A549 (cell line): ENCODE measurements around the gene MKNK1.

Experiments
- CEBPB ChIP-seq, 2 experiments: fragments of >200 bp in 1 of 2; sonication (Bioruptor Twin) in 1 of 2; formaldehyde crosslinking in 1 of 2; IDR thresholded peaks; 2 replicates each; pipeline ENCODE4 v1.6.1; 2012 to 2016
- CTCF ChIP-seq: fragments of >200 bp; sonication (Bioruptor Twin); formaldehyde crosslinking; IDR thresholded peaks from 3 replicates; pipeline ENCODE4 v1.5.1; 2016
- EP300 ChIP-seq, 2 experiments: fragments of >200 bp; sonication (Bioruptor Twin); formaldehyde crosslinking; IDR thresholded peaks; 2 replicates in 1 of 2; 3 replicates in 1 of 2; pipeline ENCODE4 v1.6.1; 2016 to 2017
- HES2 ChIP-seq: fragments of >200 bp; sonication (Bioruptor Twin); formaldehyde crosslinking; IDR thresholded peaks from 2 replicates; pipeline ENCODE4 v1.6.1; 2016
- JUN ChIP-seq, 2 experiments: fragments of >200 bp; sonication (Bioruptor Twin); formaldehyde crosslinking; IDR thresholded peaks; 2 replicates in 1 of 2; 3 replicates in 1 of 2; pipeline ENCODE4 v1.6.1; 2016 to 2017
- KDM1A ChIP-seq: fragments of 200-600 bp; sonication (generic); IDR thresholded peaks from 2 replicates; pipeline ENCODE4 v1.6.1; 2016; ENCODE audit warnings: low read depth, mild to moderate bottlenecking
- MAFK ChIP-seq: fragments of 450-650 bp; IDR thresholded peaks from 2 replicates; pipeline ENCODE4 v1.6.1; 2014; ENCODE audit not compliant: partially characterized antibody
- NR3C1 ChIP-seq: fragments of >200 bp; sonication (Bioruptor Twin); formaldehyde crosslinking; IDR thresholded peaks from 3 replicates; pipeline ENCODE4 v1.6.1; 2017
- POLR2A ChIP-seq: IDR thresholded peaks from 2 replicates; pipeline ENCODE4 v1.6.1; 2012; ENCODE audit warnings: mild to moderate bottlenecking, low read length
- RAD21 ChIP-seq, 2 experiments: fragments of >200 bp in 1 of 2; sonication (Bioruptor Twin) in 1 of 2; formaldehyde crosslinking in 1 of 2; IDR thresholded peaks in 1 of 2; conservative IDR thresholded peaks in 1 of 2; 2 replicates in 1 of 2; 3 replicates in 1 of 2; pipeline ENCODE4 v1.6.1; 2012 to 2018; ENCODE audit warnings: inconsistent platforms in 1 of 2
- SMC3 ChIP-seq: fragments of >200 bp; sonication (Bioruptor Twin); formaldehyde crosslinking; IDR thresholded peaks from 3 replicates; pipeline ENCODE4 v1.6.1; 2018; ENCODE audit warnings: inconsistent platforms

- TF ChIP-seq POLR2A (no peak), NR3C1 (no peak), HES2 (no peak), CTCF (peak; percentile 54), MAFK (no peak), JUN (IDR thresholded peaks at IDR 0.05) (no peak), KDM1A (no peak), EP300 (IDR thresholded peaks at IDR 0.05) (no peak), SMC3 (peak; percentile 51; the same call in 1 of the 3 replicates), RAD21 (conservative IDR thresholded peaks at IDR 0.05 in 1 of 2, IDR thresholded peaks at IDR 0.05 in 1 of 2) (peak; percentile 45 to 49), CEBPB (IDR thresholded peaks at IDR 0.05) (no peak)
Observed at GRCh38 chr1:46547481-46548383, 56.3 kb downstream of the MKNK1 start.
